ENCODE data around the gene RND2.

RND2 gene

GRCh38 chr17:43079641-43080302, 54.7 kb downstream of the RND2 start:
- DNase-seq, result no peak
